CD14-positive monocyte (primary cell): ENCODE data around the gene UBE2E2. TPM values are rescaled to one million over a fixed set of nuclear protein-coding genes. Genes with fewer than 3 reads are reported as not detected.

Experiments
- DNase-seq, 3 donors: peaks; one replicate each; pipeline ENCODE4 v3.0.0-alpha.2; 2011 to 2022
- H2AFZ ChIP-seq: 2 replicates; pipeline ENCODE4 v1.6.0; 2012; ENCODE audit warnings: mild to moderate bottlenecking, low read depth, low read length, inconsistent platforms; ENCODE audit not compliant: insufficient read depth, poor library complexity, severe bottlenecking
- H3K27ac ChIP-seq, 2 donors: 1 replicate in 1 of 2; 2 replicates in 1 of 2; pipeline ENCODE4 v1.5.1; 2012 to 2013; ENCODE audit warnings: low read length in 2 of 2, control low read depth in 1 of 2, inconsistent platforms in 1 of 2, low read depth in 1 of 2, mild to moderate bottlenecking in 1 of 2
- H3K27me3 ChIP-seq, 2 donors: one replicate each; pipeline versions ENCODE4 v1.6.0 to v1.6.1; 2011 to 2013; ENCODE audit warnings: low read length in 2 of 2; ENCODE audit not compliant: control insufficient read depth in 2 of 2, insufficient read depth in 2 of 2
- H3K36me3 ChIP-seq, 2 donors: replicated peaks in 1 of 2; 1 replicate in 1 of 2; 2 replicates in 1 of 2; pipeline versions ENCODE4 v1.5.1 to v1.6.1; 2012 to 2013; ENCODE audit warnings: low read length in 2 of 2, control low read depth in 1 of 2, inconsistent platforms in 1 of 2, mild to moderate bottlenecking in 1 of 2; ENCODE audit not compliant: insufficient read depth in 2 of 2, control insufficient read depth in 1 of 2
- H3K4me1 ChIP-seq, 2 donors: 1 replicate in 1 of 2; 2 replicates in 1 of 2; pipeline versions ENCODE4 v1.5.1 to v1.6.1; 2012 to 2013; ENCODE audit warnings: low read length in 2 of 2, control low read depth in 1 of 2, inconsistent platforms in 1 of 2, mild to moderate bottlenecking in 1 of 2, moderate library complexity in 1 of 2; ENCODE audit not compliant: insufficient read depth in 2 of 2, control insufficient read depth in 1 of 2
- H3K4me2 ChIP-seq: replicated peaks from 2 replicates; pipeline ENCODE3; 2012; ENCODE audit warnings: low read length, moderate library complexity, mild to moderate bottlenecking; ENCODE audit not compliant: poor library complexity, severe bottlenecking; ENCODE audit errors: extremely low read depth
- H3K4me3 ChIP-seq, 3 experiments: fragments of 200-600 bp in 1 of 3; sonication (generic) in 1 of 3; replicated peaks in 1 of 3; 1 replicate in 2 of 3; 2 replicates in 1 of 3; pipeline ENCODE4 v1.5.1; 2011 to 2013; ENCODE audit warnings: low read length in 3 of 3, mild to moderate bottlenecking in 3 of 3, control low read depth in 2 of 3, low read depth in 2 of 3, inconsistent platforms in 1 of 3, moderate library complexity in 1 of 3
- H3K79me2 ChIP-seq: 2 replicates; pipeline ENCODE4 v1.6.0; 2012; ENCODE audit warnings: mild to moderate bottlenecking, control low read depth, inconsistent platforms, low read length, moderate library complexity; ENCODE audit not compliant: insufficient read depth
- H3K9ac ChIP-seq: 2 replicates; pipeline ENCODE4 v1.6.0; 2017; ENCODE audit warnings: low read length, mild to moderate bottlenecking; ENCODE audit not compliant: insufficient read depth, poor library complexity, severe bottlenecking
- H3K9me3 ChIP-seq, 2 donors: replicated peaks in 1 of 2; 1 replicate in 1 of 2; 2 replicates in 1 of 2; pipeline versions ENCODE4 v1.5.1 to v1.6.1; 2012 to 2013; ENCODE audit warnings: low read length in 2 of 2, control low read depth in 1 of 2; ENCODE audit not compliant: control insufficient read depth in 1 of 2, insufficient read depth in 1 of 2
- H4K20me1 ChIP-seq: 2 replicates; pipeline ENCODE4 v1.6.0; 2012; ENCODE audit warnings: mild to moderate bottlenecking, low read length, control low read depth, moderate library complexity; ENCODE audit not compliant: insufficient read depth
- H3K27ac Mint-ChIP-seq, 7 donors: one replicate each; pipeline ENCODE4 v1.8.0; 2020; ENCODE audit warnings: mild to moderate bottlenecking in 7 of 7, mixed read lengths in 7 of 7, moderate library complexity in 6 of 7, inconsistent platforms in 2 of 7
- H3K27me3 Mint-ChIP-seq, 3 donors: one replicate each; pipeline ENCODE4 v1.8.0; 2021 to 2022; ENCODE audit warnings: low read depth in 3 of 3, mild to moderate bottlenecking in 3 of 3, mixed read lengths in 3 of 3, moderate library complexity in 3 of 3, inconsistent platforms in 1 of 3
- H3K36me3 Mint-ChIP-seq, 2 donors: one replicate each; pipeline ENCODE4 v1.8.0; 2020; ENCODE audit warnings: mixed read lengths in 2 of 2, inconsistent platforms in 1 of 2, mild to moderate bottlenecking in 1 of 2
- H3K4me1 Mint-ChIP-seq: one replicate; pipeline ENCODE4 v1.8.0; 2020; ENCODE audit warnings: mild to moderate bottlenecking, mixed read lengths
- H3K4me3 Mint-ChIP-seq, 2 donors: one replicate each; pipeline ENCODE4 v1.8.0; 2020; ENCODE audit warnings: mild to moderate bottlenecking in 2 of 2, mixed read lengths in 2 of 2, moderate library complexity in 1 of 2
- H3K9me3 Mint-ChIP-seq, 7 donors: one replicate each; pipeline ENCODE4 v1.8.0; 2020 to 2022; ENCODE audit warnings: mixed read lengths in 7 of 7, mild to moderate bottlenecking in 6 of 7, moderate library complexity in 6 of 7, inconsistent platforms in 2 of 7
- CTCF ChIP-seq: fragments of 200-600 bp; IDR thresholded peaks from one replicate; pipeline ENCODE4 v1.8.0; 2022; ENCODE audit warnings: antibody characterized with exemption, mild to moderate bottlenecking
- WGBS: methylation state at CpG from one replicate; pipeline ENCODE4 v1.1.5; 2013; ENCODE audit warnings: missing lambda C conversion rate; ENCODE audit not compliant: insufficient coverage; 5-methylcytosine and 5-hydroxymethylcytosine counted together
- intact Hi-C, 2 donors: fragments of 100-400 bp; cut with micrococcal nuclease; formaldehyde crosslinking; loops; one replicate each; pipeline versions ENCODE4 v1.15.0 to v1.15.1; 2023
- polyA plus RNA-seq, 3 donors: library from polyadenylated mRNA; depleted of rRNA in 1 of 3; unstranded in 2 of 3; stranded (reverse) in 1 of 3; fragments of 300-500 nt in 2 of 3; fragments of >200 nt in 1 of 3; fragmentation: Illumina TruSeq in 2 of 3; gene quantifications; 1 replicate in 2 of 3; 2 replicates in 1 of 3; pipeline ENCODE4 v1.2.3, GENCODE V29; 2012 to 2021

Gene UBE2E2
- polyA plus RNA-seq, 3 donors: 25.8 to 78.0 (median 66.3) TPM

GRCh38 chr3:23182996-23183513, 20.1 kb upstream of the UBE2E2 start:
- 100% methylated on average over 1 of the region's 3 CpGs for WGBS
- peaks cover 0 to 7% (median 0%) of the 10 kb centered on the region in 3 donors for H3K27me3 Mint-ChIP-seq

GRCh38 chr3:23183731-23184130, 19.4 kb upstream of the UBE2E2 start:
- TF ChIP-seq CTCF: no peak
- no peak overlapping the region for H3K4me3 Mint-ChIP-seq
- DNase-seq: no peak

More at GRCh38 chr3:23182996-23183513, 20.1 kb upstream of the UBE2E2 start:
- H3K9ac ChIP-seq: no peak overlapping the region
- H3K79me2 ChIP-seq: no peaks in the 10 kb centered on the region
- H2AFZ ChIP-seq: no peak overlapping the region
- Mint-ChIP-seq H3K9me3 (no peaks in the 10 kb centered on the region), H3K4me3 (no peak overlapping the region), H3K4me1 (peaks cover 7% of the 10 kb centered on the region), H3K27ac (no peak overlapping the region), H3K36me3 (no peaks in the 10 kb centered on the region)
- no peaks in the 10 kb centered on the region for H3K27me3 ChIP-seq
- H3K9me3 ChIP-seq: no peaks in the 10 kb centered on the region
- no peaks in the 10 kb centered on the region for H4K20me1 ChIP-seq
- intact Hi-C loops: no loop called here
- H3K4me1 ChIP-seq: no peaks in the 10 kb centered on the region
- no peak overlapping the region for H3K4me2 ChIP-seq
- H3K36me3 ChIP-seq: no peaks in the 10 kb centered on the region
- no peak for DNase-seq
- TF ChIP-seq CTCF: no peak
- H3K4me3 ChIP-seq: no peak overlapping the region
- H3K27ac ChIP-seq: no peak overlapping the region

More at GRCh38 chr3:23183731-23184130, 19.4 kb upstream of the UBE2E2 start:
- no peaks in the 10 kb centered on the region for H3K36me3 Mint-ChIP-seq
- peaks cover 0 to 6% (median 0%) of the 10 kb centered on the region in 3 donors for H3K27me3 Mint-ChIP-seq
- Histone ChIP-seq H3K27ac (no peak overlapping the region), H2AFZ (no peak overlapping the region), H3K79me2 (no peaks in the 10 kb centered on the region), H3K36me3 (no peaks in the 10 kb centered on the region), H3K4me1 (peaks cover under 1 to 2% of the 10 kb centered on the region in 2 donors), H3K9ac (no peak overlapping the region), H4K20me1 (no peaks in the 10 kb centered on the region), H3K9me3 (no peaks in the 10 kb centered on the region), H3K27me3 (no peaks in the 10 kb centered on the region), H3K4me2 (no peak overlapping the region), H3K4me3 (no peak overlapping the region)
- H3K9me3 Mint-ChIP-seq: no peaks in the 10 kb centered on the region
- peaks cover 9% of the 10 kb centered on the region for H3K4me1 Mint-ChIP-seq
- intact Hi-C loops: no loop called here
- no CpG with 5 or more reads among the region's 3 CpGs for WGBS
- no peak overlapping the region for H3K27ac Mint-ChIP-seq
